ENCODE results near the gene UBE4B. TPM values are rescaled to one million over a fixed set of nuclear protein-coding genes. Genes with fewer than 3 reads are reported as not detected.

Gene UBE4B
- total and polyA plus RNA-seq, 9 of the 15 experiments (the other 6 are each of a cell fraction or from before 2014, with no cell fraction given), result 11.7 to 73.7 (median 40.1) TPM

DNA sequence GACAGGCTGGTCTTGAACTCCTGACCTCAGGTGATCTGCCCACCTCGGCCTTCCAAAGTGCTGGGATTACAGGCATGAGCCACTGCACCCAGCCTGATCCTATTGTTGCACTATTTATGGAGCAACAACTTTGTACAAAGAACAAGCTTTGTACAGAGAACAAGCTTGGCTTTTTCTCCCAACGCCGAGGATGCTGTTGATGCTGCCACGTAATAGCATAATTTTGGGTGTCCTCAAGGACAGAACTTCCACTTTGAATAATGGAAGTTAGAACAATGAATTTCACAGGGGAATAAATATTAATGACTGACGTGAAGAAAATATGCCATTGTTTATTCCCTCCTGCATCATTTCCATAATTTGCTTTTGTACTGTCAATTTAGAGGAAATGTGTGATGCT lies 48.5 kb upstream of the UBE4B start (continued):
- TF ChIP-seq, protein P1, sequence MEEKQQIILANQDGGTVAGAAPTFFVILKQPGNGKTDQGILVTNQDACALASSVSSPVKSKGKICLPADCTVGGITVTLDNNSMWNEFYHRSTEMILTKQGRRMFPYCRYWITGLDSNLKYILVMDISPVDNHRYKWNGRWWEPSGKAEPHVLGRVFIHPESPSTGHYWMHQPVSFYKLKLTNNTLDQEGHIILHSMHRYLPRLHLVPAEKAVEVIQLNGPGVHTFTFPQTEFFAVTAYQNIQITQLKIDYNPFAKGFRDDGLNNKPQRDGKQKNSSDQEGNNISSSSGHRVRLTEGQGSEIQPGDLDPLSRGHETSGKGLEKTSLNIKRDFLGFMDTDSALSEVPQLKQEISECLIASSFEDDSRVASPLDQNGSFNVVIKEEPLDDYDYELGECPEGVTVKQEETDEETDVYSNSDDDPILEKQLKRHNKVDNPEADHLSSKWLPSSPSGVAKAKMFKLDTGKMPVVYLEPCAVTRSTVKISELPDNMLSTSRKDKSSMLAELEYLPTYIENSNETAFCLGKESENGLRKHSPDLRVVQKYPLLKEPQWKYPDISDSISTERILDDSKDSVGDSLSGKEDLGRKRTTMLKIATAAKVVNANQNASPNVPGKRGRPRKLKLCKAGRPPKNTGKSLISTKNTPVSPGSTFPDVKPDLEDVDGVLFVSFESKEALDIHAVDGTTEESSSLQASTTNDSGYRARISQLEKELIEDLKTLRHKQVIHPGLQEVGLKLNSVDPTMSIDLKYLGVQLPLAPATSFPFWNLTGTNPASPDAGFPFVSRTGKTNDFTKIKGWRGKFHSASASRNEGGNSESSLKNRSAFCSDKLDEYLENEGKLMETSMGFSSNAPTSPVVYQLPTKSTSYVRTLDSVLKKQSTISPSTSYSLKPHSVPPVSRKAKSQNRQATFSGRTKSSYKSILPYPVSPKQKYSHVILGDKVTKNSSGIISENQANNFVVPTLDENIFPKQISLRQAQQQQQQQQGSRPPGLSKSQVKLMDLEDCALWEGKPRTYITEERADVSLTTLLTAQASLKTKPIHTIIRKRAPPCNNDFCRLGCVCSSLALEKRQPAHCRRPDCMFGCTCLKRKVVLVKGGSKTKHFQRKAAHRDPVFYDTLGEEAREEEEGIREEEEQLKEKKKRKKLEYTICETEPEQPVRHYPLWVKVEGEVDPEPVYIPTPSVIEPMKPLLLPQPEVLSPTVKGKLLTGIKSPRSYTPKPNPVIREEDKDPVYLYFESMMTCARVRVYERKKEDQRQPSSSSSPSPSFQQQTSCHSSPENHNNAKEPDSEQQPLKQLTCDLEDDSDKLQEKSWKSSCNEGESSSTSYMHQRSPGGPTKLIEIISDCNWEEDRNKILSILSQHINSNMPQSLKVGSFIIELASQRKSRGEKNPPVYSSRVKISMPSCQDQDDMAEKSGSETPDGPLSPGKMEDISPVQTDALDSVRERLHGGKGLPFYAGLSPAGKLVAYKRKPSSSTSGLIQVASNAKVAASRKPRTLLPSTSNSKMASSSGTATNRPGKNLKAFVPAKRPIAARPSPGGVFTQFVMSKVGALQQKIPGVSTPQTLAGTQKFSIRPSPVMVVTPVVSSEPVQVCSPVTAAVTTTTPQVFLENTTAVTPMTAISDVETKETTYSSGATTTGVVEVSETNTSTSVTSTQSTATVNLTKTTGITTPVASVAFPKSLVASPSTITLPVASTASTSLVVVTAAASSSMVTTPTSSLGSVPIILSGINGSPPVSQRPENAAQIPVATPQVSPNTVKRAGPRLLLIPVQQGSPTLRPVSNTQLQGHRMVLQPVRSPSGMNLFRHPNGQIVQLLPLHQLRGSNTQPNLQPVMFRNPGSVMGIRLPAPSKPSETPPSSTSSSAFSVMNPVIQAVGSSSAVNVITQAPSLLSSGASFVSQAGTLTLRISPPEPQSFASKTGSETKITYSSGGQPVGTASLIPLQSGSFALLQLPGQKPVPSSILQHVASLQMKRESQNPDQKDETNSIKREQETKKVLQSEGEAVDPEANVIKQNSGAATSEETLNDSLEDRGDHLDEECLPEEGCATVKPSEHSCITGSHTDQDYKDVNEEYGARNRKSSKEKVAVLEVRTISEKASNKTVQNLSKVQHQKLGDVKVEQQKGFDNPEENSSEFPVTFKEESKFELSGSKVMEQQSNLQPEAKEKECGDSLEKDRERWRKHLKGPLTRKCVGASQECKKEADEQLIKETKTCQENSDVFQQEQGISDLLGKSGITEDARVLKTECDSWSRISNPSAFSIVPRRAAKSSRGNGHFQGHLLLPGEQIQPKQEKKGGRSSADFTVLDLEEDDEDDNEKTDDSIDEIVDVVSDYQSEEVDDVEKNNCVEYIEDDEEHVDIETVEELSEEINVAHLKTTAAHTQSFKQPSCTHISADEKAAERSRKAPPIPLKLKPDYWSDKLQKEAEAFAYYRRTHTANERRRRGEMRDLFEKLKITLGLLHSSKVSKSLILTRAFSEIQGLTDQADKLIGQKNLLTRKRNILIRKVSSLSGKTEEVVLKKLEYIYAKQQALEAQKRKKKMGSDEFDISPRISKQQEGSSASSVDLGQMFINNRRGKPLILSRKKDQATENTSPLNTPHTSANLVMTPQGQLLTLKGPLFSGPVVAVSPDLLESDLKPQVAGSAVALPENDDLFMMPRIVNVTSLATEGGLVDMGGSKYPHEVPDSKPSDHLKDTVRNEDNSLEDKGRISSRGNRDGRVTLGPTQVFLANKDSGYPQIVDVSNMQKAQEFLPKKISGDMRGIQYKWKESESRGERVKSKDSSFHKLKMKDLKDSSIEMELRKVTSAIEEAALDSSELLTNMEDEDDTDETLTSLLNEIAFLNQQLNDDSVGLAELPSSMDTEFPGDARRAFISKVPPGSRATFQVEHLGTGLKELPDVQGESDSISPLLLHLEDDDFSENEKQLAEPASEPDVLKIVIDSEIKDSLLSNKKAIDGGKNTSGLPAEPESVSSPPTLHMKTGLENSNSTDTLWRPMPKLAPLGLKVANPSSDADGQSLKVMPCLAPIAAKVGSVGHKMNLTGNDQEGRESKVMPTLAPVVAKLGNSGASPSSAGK (IDR thresholded peaks at IDR 0.05), result no peak

Data from K562 (cell line).